Pons (tissue), 1 donor: ENCODE data around the gene MTSS2.

Experiments
- DNase-seq: peaks from one replicate; pipeline ENCODE4 v3.0.0-alpha.2; 2016; ENCODE audit warnings: low spot score

Gene MTSS2

GRCh38 chr16:70715055-70715858 is 29.4 kb upstream of the MTSS2 start:
- DNase-seq = no peak

- no peak for DNase-seq
Observed at GRCh38 chr16:70714581-70715054, 28.8 kb upstream of the MTSS2 start.

GRCh38 chr16:70713824-70714223 is 28.0 kb upstream of the MTSS2 start:
- no peak for DNase-seq

GRCh38 chr16:70713342-70713741 is 27.5 kb upstream of the MTSS2 start:
- no peak for DNase-seq

- DNase-seq = no peak
Observed at GRCh38 chr16:70712942-70713341, 27.1 kb upstream of the MTSS2 start.

GRCh38 chr16:70712359-70712758 is 26.5 kb upstream of the MTSS2 start:
- DNase-seq = no peak

- DNase-seq = no peak
Observed at GRCh38 chr16:70711211-70712031, 25.6 kb upstream of the MTSS2 start.

GRCh38 chr16:70710422-70711210 is 24.8 kb upstream of the MTSS2 start:
- DNase-seq = no peak

GRCh38 chr16:70709942-70710341 is 24.1 kb upstream of the MTSS2 start:
- DNase-seq = no peak

GRCh38 chr16:70709457-70709856 is 23.6 kb upstream of the MTSS2 start:
- no peak for DNase-seq

GRCh38 chr16:70708366-70709246 is 22.8 kb upstream of the MTSS2 start:
- DNase-seq = no peak

GRCh38 chr16:70706948-70707465 is 21.2 kb upstream of the MTSS2 start:
- no peak for DNase-seq

- DNase-seq = no peak
Observed at GRCh38 chr16:70705056-70705455, 19.2 kb upstream of the MTSS2 start.

GRCh38 chr16:70704586-70704985 is 18.7 kb upstream of the MTSS2 start:
- no peak for DNase-seq

- no peak for DNase-seq
Observed at GRCh38 chr16:70703835-70704381, 18.1 kb upstream of the MTSS2 start.

GRCh38 chr16:70703041-70703834 is 17.4 kb upstream of the MTSS2 start:
- no peak for DNase-seq

GRCh38 chr16:70702624-70703023 is 16.8 kb upstream of the MTSS2 start:
- DNase-seq = no peak

- DNase-seq = no peak
Observed at GRCh38 chr16:70701998-70702397, 16.1 kb upstream of the MTSS2 start.

- no peak for DNase-seq
Observed at GRCh38 chr16:70701596-70701995, 15.7 kb upstream of the MTSS2 start.

GRCh38 chr16:70701036-70701435 is 15.2 kb upstream of the MTSS2 start:
- DNase-seq = no peak
